ENCODE data around the gene LRRC61.

Gene LRRC61

DNA sequence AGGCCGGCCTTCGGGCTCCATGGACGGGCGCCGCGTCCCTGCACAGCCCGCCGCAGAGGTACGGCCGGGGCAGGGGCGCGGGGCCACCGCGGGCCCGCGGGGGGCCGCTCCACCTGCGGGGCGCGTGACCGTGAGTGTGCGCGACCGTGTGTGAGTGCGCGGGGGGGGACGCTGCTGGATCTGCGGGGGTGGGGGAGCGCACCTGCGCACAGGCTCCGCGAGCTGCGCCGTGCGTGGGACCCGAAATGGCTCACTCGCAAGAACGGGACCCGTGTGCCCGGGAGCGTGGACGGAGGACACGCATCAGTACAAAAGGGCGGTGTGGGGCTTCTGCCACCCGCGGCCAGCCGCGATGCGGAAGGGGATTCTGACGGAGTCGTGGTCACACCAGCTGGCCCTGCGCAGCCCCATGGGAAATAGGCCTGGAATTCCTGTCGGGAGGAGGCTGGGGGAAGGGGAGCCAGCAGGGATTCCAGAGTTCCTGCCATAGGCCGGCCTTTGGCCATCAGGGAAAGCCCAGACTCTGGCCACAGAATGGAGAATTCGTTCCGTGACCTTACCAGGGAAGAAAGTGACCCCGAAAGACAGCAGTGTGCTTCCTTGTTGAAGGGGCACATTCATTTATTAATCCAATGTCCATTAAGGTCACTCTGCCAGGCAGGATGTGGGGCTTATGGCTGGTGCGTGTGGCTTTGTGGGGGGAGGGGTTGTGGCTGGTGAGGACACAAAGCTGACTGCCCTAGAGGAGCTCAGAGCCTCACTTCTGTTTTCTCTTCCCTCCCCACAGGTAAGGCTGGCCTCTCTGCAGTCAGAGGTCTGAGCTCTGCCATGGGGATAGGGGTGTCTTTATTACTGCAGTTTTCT, 46.0 kb downstream of the LRRC61 start:
- in situ Hi-C loops (cut with HindIII; ENCODE audit: low sequenced_read_pairs), result no loop called here

DNA sequence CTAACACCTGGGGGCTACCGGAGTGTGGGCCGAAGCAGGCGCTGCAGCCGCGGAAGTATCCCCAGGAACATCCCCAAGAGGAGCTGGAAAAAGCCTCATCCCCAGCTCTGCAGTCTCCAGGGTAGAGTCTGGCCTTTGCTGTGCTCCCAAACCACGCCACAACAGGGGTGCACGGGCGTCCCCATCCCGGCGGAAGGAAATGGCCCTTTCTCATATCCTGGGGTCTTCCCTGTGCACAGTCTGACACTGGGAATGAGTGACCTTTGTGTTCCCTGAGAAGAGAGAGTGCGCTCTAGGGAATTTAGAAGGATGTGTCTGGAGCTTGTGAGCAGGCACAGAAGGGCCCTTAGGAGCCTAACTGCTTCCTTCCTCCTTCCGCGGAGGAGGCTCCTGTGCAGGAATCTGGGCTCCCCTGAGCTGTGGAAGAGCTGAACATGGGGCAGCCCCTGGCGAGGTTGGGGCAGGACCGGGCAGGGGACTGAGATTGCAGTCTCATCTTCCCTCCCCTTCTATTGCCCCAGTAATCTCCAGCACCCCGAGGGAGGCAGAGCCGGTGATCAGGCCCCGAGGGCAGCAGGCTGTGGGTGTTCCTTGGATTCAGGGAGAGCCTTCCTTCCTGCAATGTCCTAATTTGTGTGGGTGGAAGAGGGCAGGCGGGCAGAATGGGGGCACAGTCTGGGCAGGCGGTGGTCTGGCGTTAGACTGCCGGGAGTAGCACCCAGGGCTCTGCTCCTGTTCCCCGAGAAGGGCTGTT, 46.8 kb downstream of the LRRC61 start:
- in situ Hi-C loops (cut with HindIII; ENCODE audit: low sequenced_read_pairs), result no loop called here

DNA sequence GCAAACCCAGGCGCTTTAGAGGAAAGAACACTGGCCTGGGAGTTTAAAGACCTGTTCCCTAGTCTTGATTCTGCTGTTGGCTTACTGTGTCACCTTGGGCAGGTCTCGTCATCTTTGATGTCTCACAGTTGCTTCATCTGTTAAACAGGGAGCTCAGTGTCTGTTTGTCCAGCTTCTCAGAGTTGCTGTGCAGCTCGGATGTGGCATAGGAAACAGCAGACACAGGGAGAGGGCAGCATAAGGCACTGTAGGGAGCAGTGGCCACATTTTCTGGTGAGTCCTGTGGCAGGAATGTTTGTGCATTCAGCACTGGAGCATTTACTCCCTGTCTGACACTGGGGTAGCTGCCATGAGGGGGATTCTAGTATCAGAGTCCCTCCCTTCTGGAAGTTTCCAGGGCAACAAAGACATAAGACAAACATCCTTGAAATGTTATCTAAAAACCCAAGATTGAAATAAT, 47.5 kb downstream of the LRRC61 start:
- in situ Hi-C loops (cut with HindIII; ENCODE audit: low sequenced_read_pairs), result no loop called here

DNA sequence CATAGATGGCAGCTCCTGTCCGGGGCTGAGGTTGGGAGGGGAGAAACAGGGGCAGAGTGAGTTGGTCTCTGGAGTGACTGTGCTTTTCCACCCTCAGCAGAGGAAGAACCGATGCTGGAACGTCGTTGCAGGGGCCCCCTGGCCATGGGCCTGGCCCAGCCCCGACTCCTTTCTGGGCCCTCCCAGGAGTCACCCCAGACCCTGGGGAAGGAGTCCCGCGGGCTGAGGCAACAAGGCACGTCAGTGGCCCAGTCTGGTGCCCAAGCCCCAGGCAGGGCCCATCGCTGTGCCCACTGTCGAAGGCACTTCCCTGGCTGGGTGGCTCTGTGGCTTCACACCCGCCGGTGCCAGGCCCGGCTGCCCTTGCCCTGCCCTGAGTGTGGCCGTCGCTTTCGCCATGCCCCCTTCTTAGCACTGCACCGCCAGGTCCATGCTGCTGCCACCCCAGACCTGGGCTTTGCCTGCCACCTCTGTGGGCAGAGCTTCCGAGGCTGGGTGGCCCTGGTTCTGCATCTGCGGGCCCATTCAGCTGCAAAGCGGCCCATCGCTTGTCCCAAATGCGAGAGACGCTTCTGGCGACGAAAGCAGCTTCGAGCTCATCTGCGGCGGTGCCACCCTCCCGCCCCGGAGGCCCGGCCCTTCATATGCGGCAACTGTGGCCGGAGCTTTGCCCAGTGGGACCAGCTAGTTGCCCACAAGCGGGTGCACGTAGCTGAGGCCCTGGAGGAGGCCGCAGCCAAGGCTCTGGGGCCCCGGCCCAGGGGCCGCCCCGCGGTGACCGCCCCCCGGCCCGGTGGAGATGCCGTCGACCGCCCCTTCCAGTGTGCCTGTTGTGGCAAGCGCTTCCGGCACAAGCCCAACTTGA, 48.2 kb downstream of the LRRC61 start:
- in situ Hi-C loops (cut with HindIII; ENCODE audit: low sequenced_read_pairs), result no loop called here

DNA sequence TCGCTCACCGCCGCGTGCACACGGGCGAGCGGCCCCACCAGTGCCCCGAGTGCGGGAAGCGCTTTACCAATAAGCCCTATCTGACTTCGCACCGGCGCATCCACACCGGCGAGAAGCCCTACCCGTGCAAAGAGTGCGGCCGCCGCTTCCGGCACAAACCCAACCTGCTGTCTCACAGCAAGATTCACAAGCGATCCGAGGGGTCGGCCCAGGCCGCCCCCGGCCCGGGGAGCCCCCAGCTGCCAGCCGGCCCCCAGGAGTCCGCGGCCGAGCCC, 48.8 kb downstream of the LRRC61 start:
- in situ Hi-C loops (cut with HindIII; ENCODE audit: low sequenced_read_pairs), result no loop called here

DNA sequence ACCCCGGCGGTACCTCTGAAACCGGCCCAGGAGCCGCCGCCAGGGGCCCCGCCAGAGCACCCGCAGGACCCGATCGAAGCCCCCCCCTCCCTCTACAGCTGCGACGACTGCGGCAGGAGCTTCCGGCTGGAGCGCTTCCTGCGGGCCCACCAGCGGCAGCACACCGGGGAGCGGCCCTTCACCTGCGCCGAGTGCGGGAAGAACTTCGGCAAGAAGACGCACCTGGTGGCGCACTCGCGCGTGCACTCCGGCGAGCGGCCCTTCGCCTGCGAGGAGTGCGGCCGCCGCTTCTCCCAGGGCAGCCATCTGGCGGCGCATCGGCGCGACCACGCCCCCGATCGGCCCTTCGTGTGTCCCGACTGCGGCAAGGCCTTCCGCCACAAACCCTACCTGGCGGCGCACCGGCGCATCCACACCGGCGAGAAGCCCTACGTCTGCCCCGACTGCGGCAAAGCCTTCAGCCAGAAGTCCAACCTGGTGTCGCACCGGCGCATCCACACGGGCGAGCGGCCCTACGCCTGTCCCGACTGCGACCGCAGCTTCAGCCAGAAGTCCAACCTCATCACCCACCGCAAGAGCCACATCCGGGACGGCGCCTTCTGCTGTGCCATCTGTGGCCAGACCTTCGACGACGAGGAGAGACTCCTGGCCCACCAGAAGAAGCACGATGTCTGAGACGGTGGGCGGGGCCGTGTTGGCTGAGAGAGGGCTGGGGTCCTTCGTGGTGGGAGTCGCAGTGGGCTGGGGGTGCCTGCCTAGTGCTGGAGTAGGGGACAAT, 49.3 kb downstream of the LRRC61 start:
- in situ Hi-C loops (cut with HindIII; ENCODE audit: low sequenced_read_pairs), result no loop called here

DNA sequence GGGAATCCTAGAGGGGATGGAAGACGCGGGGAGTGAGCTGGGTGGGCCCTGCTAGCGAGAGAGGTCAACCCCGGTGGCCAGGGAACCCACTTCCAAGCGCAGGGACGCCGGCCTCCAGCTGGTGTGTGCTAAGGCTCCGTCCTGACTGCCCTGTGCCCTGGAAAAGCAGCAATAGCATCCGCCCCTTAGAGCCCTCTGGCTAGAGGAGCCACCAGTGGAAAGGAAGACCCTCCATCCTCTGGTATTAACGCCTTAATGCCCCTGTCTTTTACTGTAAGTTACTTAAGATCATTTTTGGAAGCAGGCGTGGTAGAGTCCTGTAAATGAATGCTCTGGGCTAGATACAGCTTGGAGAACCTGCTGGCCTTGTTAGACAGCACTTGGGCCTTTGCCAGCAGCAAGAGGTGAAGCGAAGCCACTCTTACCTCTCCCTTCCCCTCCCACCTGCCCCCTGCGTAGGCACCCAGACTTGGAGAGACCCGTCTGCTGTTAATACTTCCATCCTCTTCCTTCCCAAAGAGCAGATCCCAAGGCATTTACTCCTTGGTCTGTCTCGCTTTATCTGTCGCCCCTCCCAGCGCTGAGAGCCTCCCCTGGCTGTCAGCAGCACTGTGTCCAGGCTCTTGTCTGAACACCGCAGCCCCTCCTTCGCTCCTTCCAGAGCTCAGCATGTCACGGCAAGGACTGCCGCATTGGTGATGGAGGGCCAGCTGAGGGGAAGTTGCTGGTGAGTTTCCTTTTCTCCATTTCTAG, 50.1 kb downstream of the LRRC61 start:
- in situ Hi-C loops (cut with HindIII; ENCODE audit: low sequenced_read_pairs), result no loop called here

DNA sequence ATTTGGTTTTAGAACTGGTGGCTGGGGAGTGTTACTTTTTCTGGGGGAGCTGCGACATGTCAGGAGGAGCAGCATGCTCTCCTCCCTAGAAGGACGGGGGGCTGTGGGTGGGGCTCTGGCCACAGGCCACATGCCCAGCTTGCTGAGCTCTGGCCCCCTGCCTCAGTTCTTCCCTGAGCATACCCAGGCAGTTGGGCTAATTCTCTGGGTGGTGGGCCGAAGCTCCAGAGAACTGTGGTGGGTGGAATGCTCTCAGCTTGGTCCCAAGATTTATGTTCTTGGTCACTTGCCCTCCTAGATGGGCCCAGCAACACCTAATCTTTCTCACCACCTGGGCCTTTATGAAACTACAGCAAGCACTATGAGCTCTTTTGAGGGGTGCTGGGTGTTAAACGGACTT, 50.9 kb downstream of the LRRC61 start:
- in situ Hi-C loops (cut with HindIII; ENCODE audit: low sequenced_read_pairs), result no loop called here

DNA sequence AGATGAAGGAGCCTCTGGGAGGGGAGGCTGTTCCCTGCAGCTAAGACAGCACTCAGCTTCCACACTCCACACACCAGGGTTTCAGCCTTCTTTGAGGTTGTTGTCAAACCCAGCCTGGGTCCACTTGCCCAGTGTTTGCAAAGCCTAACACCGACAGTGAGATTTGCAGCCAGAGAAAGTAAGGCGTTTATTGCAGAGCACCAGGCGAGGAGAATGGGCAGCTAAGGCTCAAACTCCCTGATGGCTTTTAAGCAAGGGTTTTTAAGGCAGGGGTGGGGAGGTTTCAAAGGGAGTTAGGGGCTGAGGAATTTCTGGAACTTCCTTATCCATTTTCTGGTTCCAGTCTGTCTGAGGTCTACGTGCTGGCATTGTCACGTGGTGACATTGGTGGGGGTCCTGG, 51.3 kb downstream of the LRRC61 start:
- in situ Hi-C loops (cut with HindIII; ENCODE audit: low sequenced_read_pairs), result no loop called here

DNA sequence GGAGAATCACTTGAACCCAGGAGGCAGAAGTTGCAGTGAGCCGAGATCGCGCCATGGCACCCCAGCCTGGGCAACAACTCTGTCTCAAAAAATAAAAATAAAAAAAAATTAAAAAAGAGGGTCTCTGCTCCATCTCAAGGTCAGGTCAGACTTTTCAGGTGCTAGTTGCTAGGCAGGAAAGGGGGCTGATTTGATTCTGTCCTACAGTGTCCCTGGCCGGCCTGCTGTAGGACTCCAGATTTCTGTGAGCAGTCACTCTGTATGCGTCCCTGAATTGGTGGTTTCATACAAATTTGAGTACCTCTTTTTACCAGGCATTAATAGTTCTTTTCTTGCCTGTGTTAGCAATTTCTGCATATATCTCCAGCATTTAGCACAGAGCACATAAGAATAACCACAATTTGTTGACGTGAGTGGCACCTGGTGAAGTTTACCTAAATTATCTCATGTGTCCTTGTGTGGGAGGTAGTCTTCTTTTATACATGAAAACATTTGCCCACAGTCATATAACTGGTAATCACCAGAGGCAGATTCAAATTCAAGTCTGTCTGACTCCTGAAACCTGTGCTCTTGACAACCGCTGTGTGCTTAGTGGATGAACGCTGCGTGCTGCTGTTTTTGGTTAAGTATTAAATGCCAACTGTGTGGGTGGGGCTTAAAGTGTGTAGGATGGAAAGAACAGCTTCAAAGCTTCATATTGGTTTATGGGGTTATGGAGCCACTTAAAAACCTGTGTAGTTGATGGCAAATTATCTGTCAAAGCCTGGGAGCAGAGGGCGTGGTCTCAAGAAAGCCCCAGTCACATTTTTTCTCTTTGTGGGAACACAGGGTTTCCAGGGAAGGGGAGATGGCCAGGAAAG, 52.7 kb downstream of the LRRC61 start:
- in situ Hi-C loops (cut with HindIII; ENCODE audit: low sequenced_read_pairs), result no loop called here

DNA sequence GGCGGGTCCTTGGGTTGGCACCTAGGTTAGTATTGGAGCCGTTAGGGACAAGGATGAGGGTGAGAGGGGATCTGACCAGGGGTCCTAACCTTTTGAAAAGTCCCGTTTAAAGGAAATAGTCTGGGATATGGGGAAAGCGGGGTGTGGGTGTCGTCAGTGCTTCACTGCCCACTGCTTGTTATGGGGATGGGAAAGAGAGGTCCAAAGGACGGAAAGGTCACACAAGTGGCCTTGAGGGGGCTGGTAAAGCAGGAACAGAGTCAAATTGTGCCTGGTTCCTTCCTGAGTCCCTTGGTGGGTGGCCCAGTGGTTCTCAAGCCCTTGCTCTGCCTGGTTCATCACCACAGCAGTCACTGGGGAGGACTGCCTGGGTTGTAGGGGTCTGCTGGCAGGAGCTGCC, 53.4 kb downstream of the LRRC61 start:
- in situ Hi-C loops (cut with HindIII; ENCODE audit: low sequenced_read_pairs), result no loop called here

DNA sequence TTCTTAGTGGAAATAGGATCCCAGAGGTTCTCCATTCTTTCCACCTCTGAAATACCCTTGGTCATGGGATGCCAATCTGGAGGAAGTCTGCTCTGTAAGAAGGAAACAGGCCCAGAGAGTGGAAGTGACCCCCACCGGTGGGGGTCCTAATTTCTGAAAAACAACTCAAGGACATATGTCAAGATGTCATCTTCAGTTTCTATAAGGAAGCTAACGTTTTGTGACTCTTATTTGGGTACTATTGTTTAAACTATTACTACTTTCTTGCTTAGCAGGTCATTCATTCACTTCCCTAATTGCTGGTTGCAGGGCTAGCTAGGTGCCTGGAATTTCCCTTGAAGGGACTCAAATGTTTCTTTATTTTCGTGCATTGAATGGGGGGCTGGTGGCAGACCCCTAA, 54.0 kb downstream of the LRRC61 start:
- in situ Hi-C loops (cut with HindIII; ENCODE audit: low sequenced_read_pairs), result no loop called here

DNA sequence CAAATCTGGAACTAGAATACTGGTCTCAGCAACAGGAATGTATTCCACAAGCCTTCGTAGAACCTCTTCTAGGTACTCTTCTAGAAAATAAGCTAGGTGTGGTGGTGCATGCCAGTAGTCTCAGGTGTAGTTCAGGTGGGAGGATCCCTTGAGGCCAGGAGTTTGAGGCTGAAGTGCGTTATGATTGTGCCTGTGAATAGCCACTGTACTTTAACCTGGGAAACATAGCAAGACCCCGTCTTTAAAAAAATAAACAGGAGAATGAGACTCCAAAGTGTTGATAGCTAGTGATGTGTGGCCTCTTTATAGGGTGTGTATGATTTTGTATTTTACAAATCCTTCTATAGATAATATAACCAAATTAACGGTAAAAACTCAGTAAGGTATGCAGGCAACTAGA, 54.5 kb downstream of the LRRC61 start:
- in situ Hi-C loops (cut with HindIII; ENCODE audit: low sequenced_read_pairs), result no loop called here

DNA sequence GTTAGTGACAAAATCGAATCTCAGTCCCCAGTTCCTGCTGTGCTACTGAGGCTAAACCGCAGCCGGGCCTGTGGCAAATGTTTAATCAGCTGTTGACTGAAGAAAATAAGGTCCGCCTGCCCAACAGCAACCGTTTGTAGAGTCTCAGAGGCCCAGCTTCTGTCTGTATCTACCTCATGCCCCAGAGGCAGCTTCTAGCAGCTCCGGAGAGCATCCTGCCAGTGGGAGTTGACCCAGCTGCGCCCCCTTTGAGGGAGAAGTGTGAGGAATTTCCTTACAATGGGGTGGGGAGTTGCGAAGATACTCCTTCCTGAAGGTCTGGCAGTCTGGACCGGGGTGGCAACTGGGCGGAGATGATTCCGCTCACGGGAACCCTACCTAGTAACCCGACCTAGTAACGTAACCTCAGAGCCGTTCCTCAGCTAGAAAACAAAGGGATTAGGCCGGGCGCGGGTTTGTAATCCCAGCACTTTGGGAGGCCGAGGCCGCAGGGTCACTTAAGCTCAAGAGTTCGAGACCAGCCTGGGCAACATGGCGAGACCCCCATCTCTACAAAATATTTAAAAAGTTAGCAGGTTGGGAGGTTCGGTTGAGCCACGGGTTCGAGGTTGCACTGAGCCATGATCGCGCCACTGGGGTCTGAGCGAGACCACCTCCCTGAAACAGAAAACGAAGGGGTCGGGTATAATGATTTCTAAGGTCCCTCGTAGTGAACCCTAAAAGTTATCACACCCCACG, 55.1 kb downstream of the LRRC61 start:
- in situ Hi-C loops (cut with HindIII; ENCODE audit: low sequenced_read_pairs), result no loop called here

DNA sequence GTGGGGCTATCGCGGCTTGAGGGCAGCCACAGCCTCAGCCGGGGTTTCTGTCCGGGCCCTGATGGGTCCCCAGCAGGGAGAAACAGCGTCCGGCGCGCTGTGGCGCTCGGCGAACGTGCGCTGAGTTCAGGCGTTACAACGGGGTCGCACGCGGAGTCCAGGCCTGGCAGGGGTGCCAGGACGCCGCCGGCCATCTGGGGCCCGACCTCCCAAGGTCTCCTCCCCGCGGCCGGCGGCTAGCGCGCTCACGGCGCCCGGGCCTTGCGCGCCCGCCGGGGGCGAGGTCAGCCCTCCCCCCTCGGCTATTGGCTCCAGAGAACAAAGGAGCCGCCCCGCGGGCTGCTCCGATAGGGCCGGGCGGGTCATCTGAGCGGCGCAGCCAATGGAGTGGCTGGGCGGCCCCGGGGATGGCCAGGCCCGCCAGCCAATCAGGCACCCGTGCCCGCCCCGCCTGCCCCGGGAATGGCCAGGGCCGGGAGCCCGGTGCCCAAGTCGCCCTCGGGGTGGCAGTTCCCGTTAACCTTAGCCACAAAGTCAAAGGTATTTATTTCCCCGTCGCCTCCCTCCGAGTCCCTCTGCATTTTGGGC, 55.8 kb downstream of the LRRC61 start, which contains the start of gene ZNF775:
TSS of gene ZNF775 (plus strand) at position 478 of the 588 bp plus-strand sequence. CDS start 9,141 bp downstream, outside the sequence.
- in situ Hi-C loops (cut with HindIII; ENCODE audit: low sequenced_read_pairs), result no loop called here

DNA sequence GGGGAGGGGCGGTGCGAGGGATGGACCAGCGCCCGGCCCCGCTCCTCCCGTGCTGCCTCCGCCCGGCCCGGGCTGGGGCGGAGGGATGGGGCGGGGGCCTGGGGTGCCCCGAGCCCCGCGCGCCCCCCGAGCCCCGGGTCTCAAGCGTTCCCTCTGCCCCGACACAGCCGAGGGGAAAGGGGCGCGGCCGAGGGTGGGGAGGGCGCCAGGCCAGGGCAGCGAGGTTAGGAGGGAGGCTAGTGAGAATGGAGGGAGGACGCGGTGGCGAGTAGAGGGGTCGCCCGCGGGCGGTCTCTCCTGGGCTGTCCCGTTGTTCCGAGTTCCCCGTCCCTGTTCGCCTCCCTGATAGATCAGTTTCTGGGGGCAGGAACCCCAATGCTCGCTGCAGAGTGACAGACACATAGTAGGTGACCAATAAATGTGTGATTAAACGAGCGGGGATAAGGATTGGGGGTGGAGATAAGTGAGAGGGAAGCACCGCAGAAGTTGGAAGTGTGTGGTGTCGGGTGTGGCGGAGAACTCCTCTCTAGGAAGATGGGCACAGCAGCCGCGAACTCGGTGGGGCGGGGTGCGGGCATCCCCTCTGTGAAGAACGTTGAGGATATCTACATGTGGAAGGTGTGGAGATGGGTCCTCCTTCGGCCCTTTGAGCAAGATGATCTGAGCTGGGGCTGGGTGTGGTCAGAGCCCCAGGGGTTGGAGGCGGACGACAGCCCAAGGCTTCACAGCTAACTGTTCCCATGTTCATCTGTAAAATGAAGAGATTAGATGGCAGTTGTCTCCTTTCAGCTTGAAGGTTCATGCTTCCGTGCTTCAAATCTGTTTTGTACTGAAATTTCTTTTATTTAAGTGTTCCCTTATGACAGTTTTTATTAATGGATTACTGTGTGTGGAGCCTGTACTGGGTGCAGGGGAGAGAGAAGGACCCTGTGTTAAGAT, 56.6 kb downstream of the LRRC61 start:
- in situ Hi-C loops (cut with HindIII; ENCODE audit: low sequenced_read_pairs), result no loop called here

DNA sequence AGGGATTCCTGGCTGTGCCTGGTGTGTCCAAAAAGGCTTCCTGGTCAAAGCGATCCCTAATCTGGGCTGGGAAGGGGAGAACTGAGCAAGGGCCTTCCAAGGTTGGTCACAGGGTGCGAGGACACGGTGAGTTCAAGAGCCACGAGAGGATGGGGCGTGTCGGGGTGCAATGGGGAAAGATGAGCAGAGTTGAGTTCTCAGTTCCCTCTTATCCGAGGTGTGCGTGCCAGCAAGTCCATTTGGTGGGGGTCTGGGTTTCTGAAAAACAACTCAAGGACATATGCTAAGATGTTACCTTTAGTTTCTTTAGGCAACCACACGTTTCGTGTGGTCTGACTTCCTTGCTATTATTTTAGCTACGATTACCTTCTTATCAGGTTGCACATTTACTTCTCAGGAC, 57.3 kb downstream of the LRRC61 start:
- in situ Hi-C loops (cut with HindIII; ENCODE audit: low sequenced_read_pairs), result no loop called here
